PC-9 (cell line): ENCODE results near the gene PRKCH. TPM values are rescaled to one million over a fixed set of nuclear protein-coding genes. Genes with fewer than 3 reads are reported as not detected.

Experiments
- BruUV-seq: library from RNA; stranded (reverse); fragments of 400-500 nt; replicated peaks from 2 replicates; lab custom pipeline; 2021; lab: Mats Ljungman, UMichigan
- CTCF ChIA-PET: fragments of 300-600 bp; sonication (Branson Sonifier 250); formaldehyde crosslinking; loops from one replicate; lab custom pipeline; 2022; ENCODE audit warnings: antibody characterized with exemption; lab: Charles Lee
- POLR2A ChIA-PET: fragments of 300-600 bp; sonication (Branson Sonifier 250); formaldehyde crosslinking; loops from one replicate; lab custom pipeline; 2022; ENCODE audit warnings: antibody characterized with exemption; ENCODE audit not compliant: unreplicated experiment; lab: Charles Lee
- DNase-seq, 2 experiments: peaks; one replicate each; pipeline versions ENCODE4 v3.0.0 to v3.0.0-alpha.2; 2015 to 2022; ENCODE audit warnings: mixed read lengths in 1 of 2
- H2AFZ ChIP-seq: fragments of 200-600 bp; sonication (generic); 2 replicates; pipeline ENCODE4 v1.8.1; 2017; ENCODE audit warnings: antibody characterized with exemption
- H3F3A ChIP-seq: fragments of 200-600 bp; sonication (generic); 2 replicates; pipeline ENCODE4 v1.8.1; 2017; ENCODE audit warnings: antibody characterized with exemption, mild to moderate bottlenecking, low read depth; ENCODE audit not compliant: insufficient read depth
- H3K27ac ChIP-seq: fragments of 200-600 bp; sonication (generic); 2 replicates; pipeline ENCODE4 v1.6.1; 2016; ENCODE audit warnings: mixed run types
- H3K27me3 ChIP-seq: fragments of 200-600 bp; sonication (generic); 2 replicates; pipeline ENCODE4 v1.6.1; 2016; ENCODE audit warnings: low read depth, mixed run types; ENCODE audit not compliant: insufficient read depth
- H3K36me3 ChIP-seq: fragments of 200-600 bp; sonication (generic); 2 replicates; pipeline ENCODE4 v1.6.1; 2016; ENCODE audit warnings: low read depth, mixed run types
- H3K4me1 ChIP-seq: fragments of 200-600 bp; sonication (generic); replicated peaks from 2 replicates; pipeline ENCODE4 v1.6.1; 2016; ENCODE audit warnings: mixed run types; ENCODE audit not compliant: insufficient read depth
- H3K4me2 ChIP-seq: fragments of 200-600 bp; sonication (generic); 2 replicates; pipeline ENCODE4 v1.6.1; 2017; ENCODE audit warnings: mixed run types
- H3K4me3 ChIP-seq: fragments of 200-600 bp; sonication (generic); 2 replicates; pipeline ENCODE4 v1.6.1; 2016; ENCODE audit warnings: mixed run types
- H3K79me2 ChIP-seq: fragments of 200-600 bp; sonication (generic); 2 replicates; pipeline ENCODE4 v1.6.1; 2017; ENCODE audit warnings: low read depth, mixed run types
- H3K9me2 ChIP-seq: fragments of 200-600 bp; sonication (generic); 2 replicates; pipeline ENCODE4 v1.8.1; 2017; ENCODE audit warnings: mild to moderate bottlenecking; ENCODE audit not compliant: insufficient read depth
- H3K9me3 ChIP-seq: fragments of 200-600 bp; sonication (generic); 2 replicates; pipeline ENCODE4 v1.8.1; 2016; ENCODE audit warnings: low read depth; ENCODE audit not compliant: insufficient read depth
- H4K20me1 ChIP-seq: fragments of 200-600 bp; sonication (generic); 2 replicates; pipeline ENCODE4 v1.8.1; 2017; ENCODE audit not compliant: insufficient read depth
- CTCF ChIP-seq: fragments of 200-600 bp; sonication (generic); conservative IDR thresholded peaks from 2 replicates; pipeline ENCODE4 v1.6.1; 2017; ENCODE audit warnings: mixed run types, antibody characterized with exemption, mild to moderate bottlenecking, moderate library complexity
- EZH2 ChIP-seq: fragments of 200-600 bp; sonication (generic); IDR thresholded peaks from 2 replicates; pipeline ENCODE4 v1.8.0; 2017; ENCODE audit warnings: antibody characterized with exemption, low read depth
- intact Hi-C: fragments of 100-400 bp; cut with micrococcal nuclease; formaldehyde crosslinking; loops from one replicate; pipeline ENCODE4 v1.10.0; 2022; ENCODE audit not compliant: unreplicated experiment
- total RNA-seq: library from RNA; stranded (reverse); gene quantifications from 2 replicates; pipeline ENCODE4 v1.2.3, GENCODE V29; 2021

PRKCH gene
- total RNA-seq, 1 experiment from 2014 or later: 32.4 TPM

GRCh38 chr14:61456720-61457119, 135.3 kb downstream of the PRKCH start:
- DNase-seq: peak; percentile 65 to 72
- intact Hi-C loops: loop anchor here (1.0 to 2.0 kb wide), 4 partner anchors 68 to 381 kb away; partner anchors contain the start of gene PRKCH
- peaks cover 13% of the 10 kb centered on the region for H3K4me1 ChIP-seq
- H3F3A ChIP-seq: peaks cover 22% of the 10 kb centered on the region; the same call in 1 of the 2 replicates
- POLR2A ChIA-PET: no interaction called here
- CTCF ChIA-PET: no interaction called here
- H3K9me2 ChIP-seq: no peaks in the 10 kb centered on the region
- H3K27me3 ChIP-seq: no peaks in the 10 kb centered on the region
- peaks cover 17% of the 10 kb centered on the region for H3K36me3 ChIP-seq
- H2AFZ ChIP-seq: no peak overlapping the region
- H4K20me1 ChIP-seq: no peaks in the 10 kb centered on the region
- no peak overlapping the region for H3K27ac ChIP-seq
- H3K79me2 ChIP-seq: no peaks in the 10 kb centered on the region
- H3K4me3 ChIP-seq: no peak overlapping the region
- H3K4me2 ChIP-seq: no peak overlapping the region
- no peaks in the 10 kb centered on the region for H3K9me3 ChIP-seq
- peak; percentile 94 for TF ChIP-seq CTCF
- TF ChIP-seq EZH2: no peak
- BruUV-seq: no TSS peak

DNA sequence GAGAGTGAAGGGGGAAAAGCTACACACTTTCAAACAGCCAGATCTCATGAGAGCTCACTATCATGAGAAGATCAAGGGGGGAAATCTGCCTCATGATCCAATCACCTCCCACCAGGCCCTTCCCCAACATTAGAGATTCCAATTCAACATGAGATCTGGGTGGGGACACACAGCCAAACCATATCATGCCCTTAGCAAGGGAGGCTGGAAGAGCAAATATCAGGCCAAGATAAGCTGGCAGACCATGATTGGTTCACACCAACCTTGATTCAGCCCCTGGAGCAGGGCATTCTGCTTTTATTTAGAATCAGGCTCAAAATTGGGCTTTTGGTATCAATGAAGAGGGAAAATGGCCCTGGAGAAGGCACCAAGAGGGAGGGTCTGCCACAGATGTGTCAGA, 137.4 kb downstream of the PRKCH start:
- CTCF ChIA-PET: no interaction called here
- POLR2A ChIA-PET: no interaction called here
- Histone ChIP-seq H3K4me2 (no peak overlapping the region), H3K9me2 (no peaks in the 10 kb centered on the region), H3K9me3 (no peaks in the 10 kb centered on the region), H2AFZ (no peak overlapping the region), H3K79me2 (peaks cover 13% of the 10 kb centered on the region; the same call in 1 of the 2 replicates), H3F3A (peaks cover 27% of the 10 kb centered on the region), H3K27ac (no peak overlapping the region), H4K20me1 (no peaks in the 10 kb centered on the region), H3K36me3 (peaks cover 17% of the 10 kb centered on the region), H3K4me3 (no peak overlapping the region), H3K27me3 (no peaks in the 10 kb centered on the region), H3K4me1 (peaks cover 33% of the 10 kb centered on the region)
- TF ChIP-seq EZH2: no peak
- TF ChIP-seq CTCF: no peak
- intact Hi-C loops: no loop called here
- BruUV-seq: no TSS peak
- DNase-seq: no peak

DNA sequence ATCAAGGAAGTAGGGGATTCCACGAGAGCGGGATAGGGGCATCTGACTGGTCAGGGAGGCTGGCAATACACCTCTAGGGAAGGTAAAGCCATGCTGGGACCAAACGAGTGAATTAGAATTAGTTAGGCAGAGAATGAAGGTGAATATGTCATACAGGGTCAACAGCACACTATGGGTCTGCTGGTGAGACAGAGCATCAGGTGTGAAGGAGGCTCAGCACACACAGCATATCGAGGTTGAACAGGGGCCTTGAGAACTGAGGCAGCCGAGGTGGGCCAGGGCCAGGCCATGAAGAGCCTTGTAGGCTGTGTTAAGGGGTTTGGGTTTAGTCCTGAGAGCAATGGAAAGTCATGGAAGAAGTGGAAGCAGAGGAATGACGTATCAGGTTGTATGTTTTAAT, 137.8 kb downstream of the PRKCH start:
- intact Hi-C loops: no loop called here
- ChIA-PET POLR2A (no interaction called here), CTCF (no interaction called here)
- H3K27me3 ChIP-seq: no peaks in the 10 kb centered on the region
- H3K4me3 ChIP-seq: no peak overlapping the region
- H3K9me2 ChIP-seq: no peaks in the 10 kb centered on the region
- peaks cover 36% of the 10 kb centered on the region for H3K4me1 ChIP-seq
- H3K4me2 ChIP-seq: no peak overlapping the region
- no peaks in the 10 kb centered on the region for H4K20me1 ChIP-seq
- no peaks in the 10 kb centered on the region for H3K9me3 ChIP-seq
- H3K36me3 ChIP-seq: peaks cover 17% of the 10 kb centered on the region
- H3K79me2 ChIP-seq: peaks cover 18% of the 10 kb centered on the region; the same call in 1 of the 2 replicates
- TF ChIP-seq CTCF (no peak), EZH2 (no peak)
- DNase-seq: no peak
- H2AFZ ChIP-seq: no peak overlapping the region
- BruUV-seq: no TSS peak
- no peak overlapping the region for H3K27ac ChIP-seq
- peaks cover 31% of the 10 kb centered on the region for H3F3A ChIP-seq
